ENCODE results near the gene NADK2. TPM values are rescaled to one million over a fixed set of nuclear protein-coding genes. Genes with fewer than 3 reads are reported as not detected.

Gene NADK2
- total RNA-seq, 1 donor from 2014 or later: 11.0 TPM

- intact Hi-C loops (cut with micrococcal nuclease): no loop called here
These were observed 8.7 kb upstream of the NADK2 start for GRCh38 chr5:36250427-36250826.

- intact Hi-C loops (cut with micrococcal nuclease): no loop called here
These were observed 4.5 kb upstream of the NADK2 start for GRCh38 chr5:36246036-36246800.

GRCh38 chr5:36244076-36244475 is 2.4 kb upstream of the NADK2 start:
- intact Hi-C loops (cut with micrococcal nuclease): loop anchor here (5.0 kb wide), 1 partner anchor 1128 kb away; the partner anchor contains the start of gene NUP155

- intact Hi-C loops (cut with micrococcal nuclease): loop anchor here (2.0 to 5.0 kb wide), 2 partner anchors 21 to 1129 kb away; partner anchors contain the start of gene NUP155
These were observed 1.9 kb upstream of the NADK2 start for GRCh38 chr5:36243653-36244052.

- intact Hi-C loops (cut with micrococcal nuclease): loop anchor here (1.0 to 5.0 kb wide), 5 partner anchors 22 to 1328 kb away; partner anchors contain the start of genes BRIX1, LMBRD2, NUP155 and RAD1
These were observed 1.1 kb upstream of the NADK2 start for GRCh38 chr5:36242534-36243485.

- intact Hi-C loops (cut with micrococcal nuclease): loop anchor here (2.0 to 5.0 kb wide), 3 partner anchors 162 to 1131 kb away; partner anchors contain the start of gene NUP155
These were observed 720 bp downstream of the NADK2 start for GRCh38 chr5:36240779-36241630.

- intact Hi-C loops (cut with micrococcal nuclease): loop anchor here (2.0 to 5.0 kb wide), 3 partner anchors 161 to 1133 kb away; partner anchors contain the start of gene NUP155
These were observed 2.1 kb downstream of the NADK2 start for GRCh38 chr5:36239370-36240293.

GRCh38 chr5:36238502-36239295 is 3.0 kb downstream of the NADK2 start:
- intact Hi-C loops (cut with micrococcal nuclease): no loop called here

- intact Hi-C loops (cut with micrococcal nuclease): no loop called here
These were observed 4.0 kb downstream of the NADK2 start for GRCh38 chr5:36237751-36238150.

- intact Hi-C loops (cut with micrococcal nuclease): no loop called here
These were observed 4.9 kb downstream of the NADK2 start for GRCh38 chr5:36236801-36237200.

GRCh38 chr5:36232533-36232932 is 9.2 kb downstream of the NADK2 start:
- intact Hi-C loops (cut with micrococcal nuclease): no loop called here

- intact Hi-C loops (cut with micrococcal nuclease): no loop called here
These were observed 11.5 kb downstream of the NADK2 start for GRCh38 chr5:36230151-36230790.

GRCh38 chr5:36228505-36228904 is 13.2 kb downstream of the NADK2 start:
- intact Hi-C loops (cut with micrococcal nuclease): no loop called here

GRCh38 chr5:36227046-36227445 is 14.7 kb downstream of the NADK2 start:
- intact Hi-C loops (cut with micrococcal nuclease): no loop called here

- intact Hi-C loops (cut with micrococcal nuclease): no loop called here
These were observed 19.1 kb downstream of the NADK2 start for GRCh38 chr5:36222620-36223019.

GRCh38 chr5:36217988-36218387 is 23.7 kb downstream of the NADK2 start:
- intact Hi-C loops (cut with micrococcal nuclease): no loop called here

GRCh38 chr5:36217567-36217966 is 24.2 kb downstream of the NADK2 start:
- intact Hi-C loops (cut with micrococcal nuclease): no loop called here

GRCh38 chr5:36215910-36216309 is 25.8 kb downstream of the NADK2 start:
- intact Hi-C loops (cut with micrococcal nuclease): no loop called here
